ENCODE measurements around the gene RFX8.

RFX8 gene

GRCh38 chr2:101473911-101474701, 806 bp downstream of the RFX8 start:
- TF ChIP-seq FOXP2 (optimal IDR thresholded peaks at IDR 0.05; ENCODE audit: borderline replicate concordance, extremely low read depth, extremely low read length, insufficient read depth) = no peak
- no peak for TF ChIP-seq REST (IDR thresholded peaks at IDR 0.05; ENCODE audit: insufficient read depth in 1 of 2, low read depth in 2 of 2, low read length in 2 of 2)
- TF ChIP-seq TAF1 (IDR thresholded peaks at IDR 0.05; ENCODE audit: borderline replicate concordance, insufficient read depth, low read length) = no peak
- TF ChIP-seq POLR2AphosphoS5 (IDR thresholded peaks at IDR 0.05; ENCODE audit: low read depth, low read length) = no peak

- no peak for TF ChIP-seq FOXP2 (optimal IDR thresholded peaks at IDR 0.05; ENCODE audit: borderline replicate concordance, extremely low read depth, extremely low read length, insufficient read depth)
Observed at GRCh38 chr2:101473591-101473910, 1.4 kb downstream of the RFX8 start.

GRCh38 chr2:101469863-101470262, 5.0 kb downstream of the RFX8 start:
- TF ChIP-seq SIN3A (IDR thresholded peaks at IDR 0.05; ENCODE audit: borderline replicate concordance, insufficient read depth, low read length) (no peak), TAF1 (IDR thresholded peaks at IDR 0.05; ENCODE audit: borderline replicate concordance, insufficient read depth, low read length) (no peak), REST (IDR thresholded peaks at IDR 0.05; ENCODE audit: insufficient read depth in 1 of 2, low read depth in 2 of 2, low read length in 2 of 2) (no peak), POLR2AphosphoS5 (IDR thresholded peaks at IDR 0.05; ENCODE audit: low read depth, low read length) (no peak), FOXP2 (optimal IDR thresholded peaks at IDR 0.05; ENCODE audit: borderline replicate concordance, extremely low read depth, extremely low read length, insufficient read depth) (no peak)

- TF ChIP-seq SIN3A (IDR thresholded peaks at IDR 0.05; ENCODE audit: borderline replicate concordance, insufficient read depth, low read length) (no peak), POLR2AphosphoS5 (IDR thresholded peaks at IDR 0.05; ENCODE audit: low read depth, low read length) (no peak), TAF1 (IDR thresholded peaks at IDR 0.05; ENCODE audit: borderline replicate concordance, insufficient read depth, low read length) (no peak), FOXP2 (optimal IDR thresholded peaks at IDR 0.05; ENCODE audit: borderline replicate concordance, extremely low read depth, extremely low read length, insufficient read depth) (no peak), REST (IDR thresholded peaks at IDR 0.05; ENCODE audit: insufficient read depth in 1 of 2, low read depth in 2 of 2, low read length in 2 of 2) (no peak)
Observed at GRCh38 chr2:101467306-101467705, 7.6 kb downstream of the RFX8 start.

- TF ChIP-seq POLR2AphosphoS5 (IDR thresholded peaks at IDR 0.05; ENCODE audit: low read depth, low read length) (no peak), REST (IDR thresholded peaks at IDR 0.05; ENCODE audit: insufficient read depth in 1 of 2, low read depth in 2 of 2, low read length in 2 of 2) (no peak), FOXP2 (optimal IDR thresholded peaks at IDR 0.05; ENCODE audit: borderline replicate concordance, extremely low read depth, extremely low read length, insufficient read depth) (no peak), TAF1 (IDR thresholded peaks at IDR 0.05; ENCODE audit: borderline replicate concordance, insufficient read depth, low read length) (no peak), SIN3A (IDR thresholded peaks at IDR 0.05; ENCODE audit: borderline replicate concordance, insufficient read depth, low read length) (no peak)
Observed at GRCh38 chr2:101466426-101466825, 8.5 kb downstream of the RFX8 start.

Measured in PFSK-1 (cell line).